ENCODE data around the gene KCTD4. TPM values are rescaled to one million over a fixed set of nuclear protein-coding genes. Genes with fewer than 3 reads are reported as not detected.
A peak's percentile ranks its signal among the peaks of the same experiment; 100 is the strongest.

Gene KCTD4
- total RNA-seq, 4 donors from 2014 or later, result not detected

- intact Hi-C loops (cut with DNase I; ENCODE audit: low total_unique reads), result no loop called here
- no peaks in the 10 kb centered on the region for H3K36me3 ChIP-seq
- H3K27ac ChIP-seq, result no peak overlapping the region
- H3K4me3 ChIP-seq, result no peak overlapping the region
- TF ChIP-seq CTCF (IDR thresholded peaks at IDR 0.05) (no peak), POLR2A (IDR thresholded peaks at IDR 0.05) (no peak)
- no peaks in the 10 kb centered on the region for H3K27me3 ChIP-seq
- no peaks in the 10 kb centered on the region for H3K4me1 ChIP-seq
- DNase-seq, result no peak
- no peaks in the 10 kb centered on the region for H3K9me3 ChIP-seq
These were observed 33.0 kb downstream of the KCTD4 start for GRCh38 chr13:45167611-45168554.

GRCh38 chr13:45166858-45167257 lies 34.0 kb downstream of the KCTD4 start:
- Histone ChIP-seq H3K27ac (no peak overlapping the region), H3K4me1 (no peaks in the 10 kb centered on the region), H3K4me3 (no peak overlapping the region), H3K36me3 (no peaks in the 10 kb centered on the region), H3K27me3 (no peaks in the 10 kb centered on the region), H3K9me3 (no peaks in the 10 kb centered on the region)
- no peak for TF ChIP-seq CTCF (IDR thresholded peaks at IDR 0.05)
- TF ChIP-seq POLR2A (IDR thresholded peaks at IDR 0.05), result no peak
- intact Hi-C loops (cut with DNase I; ENCODE audit: low total_unique reads), result no loop called here
- no peak for DNase-seq

- TF ChIP-seq POLR2A (IDR thresholded peaks at IDR 0.05) (no peak), CTCF (IDR thresholded peaks at IDR 0.05) (no peak)
- H3K4me1 ChIP-seq, result no peaks in the 10 kb centered on the region
- no peak overlapping the region for H3K4me3 ChIP-seq
- no peak for DNase-seq
- no peaks in the 10 kb centered on the region for H3K36me3 ChIP-seq
- peak overlapping the region; percentile 14 to 55 for H3K27ac ChIP-seq
- no peaks in the 10 kb centered on the region for H3K9me3 ChIP-seq
- no peaks in the 10 kb centered on the region for H3K27me3 ChIP-seq
- intact Hi-C loops (cut with DNase I; ENCODE audit: low total_unique reads), result no loop called here
These were observed 38.0 kb downstream of the KCTD4 start for GRCh38 chr13:45162821-45163220.

GRCh38 chr13:45162194-45162593 lies 38.7 kb downstream of the KCTD4 start:
- H3K4me1 ChIP-seq, result no peaks in the 10 kb centered on the region
- H3K27ac ChIP-seq, result peak overlapping the region; percentile 14 to 55
- TF ChIP-seq POLR2A (IDR thresholded peaks at IDR 0.05) (no peak), CTCF (IDR thresholded peaks at IDR 0.05) (no peak)
- H3K4me3 ChIP-seq, result no peak overlapping the region
- no peaks in the 10 kb centered on the region for H3K9me3 ChIP-seq
- no peaks in the 10 kb centered on the region for H3K27me3 ChIP-seq
- no peak for DNase-seq
- no peaks in the 10 kb centered on the region for H3K36me3 ChIP-seq
- intact Hi-C loops (cut with DNase I; ENCODE audit: low total_unique reads), result no loop called here

- no peak for DNase-seq
- no peak for TF ChIP-seq POLR2A (IDR thresholded peaks at IDR 0.05)
- no peak for TF ChIP-seq CTCF (IDR thresholded peaks at IDR 0.05)
- Histone ChIP-seq H3K27me3 (no peaks in the 10 kb centered on the region), H3K4me3 (no peak overlapping the region), H3K27ac (no peak overlapping the region), H3K9me3 (no peaks in the 10 kb centered on the region), H3K4me1 (no peaks in the 10 kb centered on the region), H3K36me3 (no peaks in the 10 kb centered on the region)
- intact Hi-C loops (cut with DNase I; ENCODE audit: low total_unique reads), result no loop called here
These were observed 44.1 kb downstream of the KCTD4 start for GRCh38 chr13:45156565-45157361.
